Peyer's patch (tissue), 4 donors: ENCODE measurements around the gene NPHS1.

ENCODE experiments used
- CTCF ChIP-seq, 6 experiments: fragments of 450-650 bp in 4 of 6; fragments of 200-600 bp in 2 of 6; sonication (generic) in 1 of 6; IDR thresholded peaks; one replicate each; pipeline ENCODE4 v1.5.1; 2017 to 2019; ENCODE audit warnings: antibody characterized with exemption in 6 of 6, mild to moderate bottlenecking in 3 of 6, moderate library complexity in 1 of 6
- POLR2A ChIP-seq, 2 donors: fragments of 450-650 bp; IDR thresholded peaks; one replicate each; pipeline ENCODE4 v1.5.1; 2017; ENCODE audit warnings: antibody characterized with exemption in 2 of 2, mild to moderate bottlenecking in 2 of 2, moderate library complexity in 2 of 2

GRCh38 chr19:35807633-35808032, 44.7 kb downstream of the NPHS1 start:
- TF ChIP-seq CTCF (IDR thresholded peaks at IDR 0.05) (no peak), POLR2A (IDR thresholded peaks at IDR 0.05) (no peak)
